NK-92 (cell line): ENCODE data around the gene MCEMP1.

ENCODE experiments used
- DNase-seq: peaks from one replicate; lab custom pipeline; 2025; ENCODE audit not compliant: unreplicated experiment; lab: John Stamatoyannopoulos, UW

Gene MCEMP1

DNA sequence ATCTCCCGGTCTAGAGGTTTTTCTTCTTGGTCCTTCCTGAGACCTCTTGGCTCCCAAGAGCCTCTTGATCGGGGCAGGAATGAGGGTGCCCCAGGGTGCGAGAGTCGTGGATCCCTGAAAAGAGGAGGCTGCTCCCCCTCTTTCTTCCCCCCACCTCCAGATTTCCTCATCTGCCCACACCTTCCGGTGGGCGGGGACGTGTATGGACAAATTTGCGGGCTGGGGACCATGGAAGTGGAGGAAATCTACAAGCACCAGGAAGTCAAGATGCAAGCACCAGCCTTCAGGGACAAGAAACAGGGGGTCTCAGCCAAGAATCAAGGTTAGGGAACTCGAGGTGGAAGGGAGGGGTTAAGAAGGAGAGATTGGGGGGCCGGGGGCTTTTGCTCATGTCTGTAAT is at the start of gene MCEMP1:
Gene MCEMP1 (plus strand): TSS at position 237 of the 400 bp plus-strand sequence. CDS start 31 bp downstream, at position 268.
- DNase-seq = no peak

DNA sequence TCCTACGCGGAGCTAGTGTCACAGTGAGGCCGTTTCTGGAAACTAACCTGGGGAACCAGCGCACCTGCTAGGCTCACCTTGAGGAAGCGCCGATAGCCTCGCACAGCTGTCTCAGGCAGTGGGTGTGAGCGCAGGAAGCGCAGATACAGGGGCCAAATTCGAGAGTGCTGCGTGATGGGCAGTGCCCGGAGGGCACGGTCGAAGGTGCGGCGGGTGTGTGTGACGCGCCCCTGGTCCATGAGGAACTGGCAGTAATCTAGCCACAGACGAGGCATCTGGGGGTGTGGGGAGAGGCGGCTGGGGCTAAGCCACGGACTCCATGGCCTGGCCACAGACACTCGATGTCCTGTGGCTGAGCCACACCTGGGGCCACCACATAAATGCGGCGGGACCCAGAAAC is 49.7 kb upstream of the MCEMP1 start:
- no peak for DNase-seq

DNA sequence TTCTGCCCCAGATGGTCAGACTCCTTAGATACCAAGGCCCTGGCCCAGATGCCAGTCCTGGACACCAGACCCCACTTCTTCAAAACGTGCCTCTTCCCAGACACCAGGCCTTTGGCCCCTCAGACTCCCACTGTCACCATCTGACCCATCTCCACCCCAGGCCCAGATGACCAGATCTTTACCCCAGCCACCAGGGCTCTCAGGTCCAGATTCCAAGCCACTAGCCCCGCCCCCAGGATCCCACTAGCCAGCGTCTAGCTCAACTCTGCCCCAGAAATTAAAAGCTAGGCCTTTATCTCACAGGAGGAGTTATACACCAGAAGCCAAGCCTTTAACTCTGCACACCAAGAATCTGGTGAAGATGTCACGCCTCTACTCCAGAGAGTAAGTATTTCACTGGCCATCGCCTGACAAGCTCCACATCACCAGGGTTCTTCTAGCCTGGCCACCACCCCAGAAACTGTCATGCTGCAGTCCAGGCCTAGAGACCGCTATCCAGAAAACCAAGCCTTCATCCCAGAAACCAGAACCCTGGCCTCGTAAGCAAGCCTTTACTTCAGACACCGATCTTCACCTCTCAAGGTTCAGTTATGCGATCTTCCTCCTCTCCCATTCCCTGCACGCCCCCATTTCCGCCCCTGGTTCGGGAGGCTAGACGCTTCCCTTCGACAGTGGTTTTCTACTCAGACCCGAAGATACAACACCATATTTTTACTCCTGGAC is 48.1 kb upstream of the MCEMP1 start:
- no peak for DNase-seq

DNA sequence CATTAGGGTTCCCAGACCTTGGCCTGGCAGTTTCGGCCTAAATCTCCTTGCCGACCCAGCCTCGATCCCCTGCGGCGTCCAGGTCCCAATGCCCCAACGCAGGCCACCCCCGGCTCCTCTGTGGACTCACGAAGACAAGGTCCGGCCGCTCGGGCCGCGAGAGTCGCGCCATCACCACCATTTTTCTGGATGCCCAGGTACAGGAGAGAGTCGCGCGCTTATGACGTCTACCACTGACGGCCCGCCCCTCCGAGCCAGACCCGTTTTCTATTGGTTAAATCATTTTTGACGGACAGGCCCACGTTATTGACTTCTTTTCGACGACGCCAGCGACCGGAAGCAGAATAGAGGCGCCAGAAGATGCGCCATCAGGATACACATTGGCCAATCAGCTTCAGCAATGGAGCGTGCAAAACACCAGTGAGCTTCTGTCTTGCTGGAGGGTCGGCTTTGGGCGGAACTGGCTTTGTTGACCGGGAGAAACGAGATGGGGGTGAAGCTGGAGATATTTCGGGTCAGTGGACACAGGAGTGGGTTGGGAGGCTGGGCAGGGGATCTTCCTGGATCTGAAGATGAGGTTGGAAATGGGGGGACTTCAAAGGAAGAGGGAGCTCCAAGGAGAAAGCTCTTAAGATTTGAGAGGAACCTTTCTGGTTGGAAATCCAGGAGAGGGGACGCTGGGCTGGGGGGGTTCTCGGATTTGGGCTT is 47.4 kb upstream of the MCEMP1 start, which contains the start of the genes PET100 and XAB2:
Gene PET100 (plus strand): TSS at position 447 of the 708 bp plus-strand sequence. CDS start 41 bp downstream, at position 488.
Gene XAB2 (minus strand): TSS at position 199 of the 708 bp plus-strand sequence. CDS start 18 bp downstream, at position 181.
- peak; percentile 60 for DNase-seq

- DNase-seq = no peak
These were observed 45.3 kb upstream of the MCEMP1 start for GRCh38 chr19:7631577-7631976.

DNA sequence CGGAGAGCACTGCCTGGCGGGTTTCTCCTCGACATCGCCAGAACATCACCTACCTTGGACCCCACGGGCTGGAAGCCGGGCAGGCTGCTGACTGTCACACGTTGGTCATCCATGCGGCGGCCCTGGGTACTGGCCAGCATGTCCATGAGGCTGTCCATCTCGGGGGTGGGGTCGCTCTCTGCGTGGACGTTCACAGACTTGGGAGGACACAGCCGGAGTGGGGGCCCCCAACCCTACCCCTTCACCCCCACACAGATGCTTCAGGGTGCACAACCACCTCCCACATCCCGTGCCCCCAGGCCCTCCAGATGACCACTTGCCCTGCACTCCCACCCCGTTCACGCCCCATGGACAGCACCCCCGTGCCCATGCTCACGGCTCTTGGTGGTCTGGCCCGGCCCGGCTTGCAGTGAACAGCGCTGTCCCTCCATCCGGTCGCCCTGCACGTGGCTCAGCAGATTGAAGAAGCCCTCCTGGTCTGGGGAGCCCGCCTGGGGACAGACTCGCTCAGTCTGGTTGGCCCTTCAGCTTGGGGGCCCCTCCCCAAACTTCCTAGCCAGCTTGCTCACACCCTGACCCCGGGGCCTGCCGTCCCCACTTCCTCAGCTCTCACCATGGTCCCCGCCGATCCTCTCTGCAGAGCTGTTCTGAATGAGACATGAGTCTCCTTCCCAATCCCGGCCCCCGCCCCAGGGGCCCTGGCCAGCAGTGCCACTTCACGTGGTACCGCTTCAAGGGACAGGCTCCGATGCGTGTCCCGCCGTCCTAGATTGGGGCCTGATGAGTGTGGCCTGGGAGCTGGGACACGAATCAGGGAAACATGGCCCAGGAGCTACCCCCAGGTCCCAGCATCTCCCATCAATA is 44.3 kb upstream of the MCEMP1 start:
- no peak for DNase-seq

GRCh38 chr19:7633698-7634097 is 43.2 kb upstream of the MCEMP1 start, which contains the start of gene PCP2:
PCP2 (minus strand) TSS chr19:7633719; CDS start chr19:7633457, 262 bp downstream.
- no peak for DNase-seq

- DNase-seq = no peak
These were observed 41.2 kb upstream of the MCEMP1 start for GRCh38 chr19:7635670-7636069.

GRCh38 chr19:7636317-7636690 is 40.6 kb upstream of the MCEMP1 start:
- DNase-seq = no peak

DNA sequence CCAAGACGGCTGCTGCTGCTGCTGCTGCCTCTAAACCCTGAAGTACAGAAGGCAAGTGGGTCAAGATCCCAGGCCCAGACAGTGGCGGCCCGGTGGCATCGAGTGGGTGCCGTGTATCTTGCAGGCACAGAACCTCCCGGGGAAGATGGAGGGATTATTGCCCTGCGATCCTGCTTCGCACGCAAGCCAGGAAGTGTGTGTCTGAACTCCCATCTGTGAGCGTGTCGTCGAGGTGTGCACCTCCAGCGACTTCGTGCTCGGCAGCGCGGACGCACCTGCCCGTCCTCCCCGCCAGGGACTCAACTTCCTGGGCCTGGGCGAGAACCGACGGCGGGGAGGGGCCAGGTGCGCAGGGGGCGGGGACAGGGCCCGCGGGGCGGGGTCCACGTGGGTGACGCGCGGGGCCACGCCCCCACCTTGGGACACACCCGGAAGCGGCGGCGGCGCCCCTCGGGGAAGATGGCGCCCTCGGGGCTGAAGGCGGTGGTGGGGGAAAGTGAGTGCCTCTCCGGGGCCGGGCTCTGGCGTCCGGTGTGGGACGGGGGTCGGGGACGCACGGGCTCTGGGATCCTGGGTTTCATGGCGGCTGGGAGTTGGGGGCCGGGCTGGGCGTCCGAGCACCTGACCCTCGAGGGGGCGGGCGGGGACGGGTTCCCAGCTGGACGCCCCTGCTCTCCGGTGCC is 40.1 kb upstream of the MCEMP1 start, which contains the start of gene STXBP2:
Gene STXBP2 (plus strand): TSS at position 420 of the 683 bp plus-strand sequence. CDS start 40 bp downstream, at position 460.
- DNase-seq = peak; percentile 60

GRCh38 chr19:7637374-7638256 is 39.3 kb upstream of the MCEMP1 start:
- DNase-seq = no peak

DNA sequence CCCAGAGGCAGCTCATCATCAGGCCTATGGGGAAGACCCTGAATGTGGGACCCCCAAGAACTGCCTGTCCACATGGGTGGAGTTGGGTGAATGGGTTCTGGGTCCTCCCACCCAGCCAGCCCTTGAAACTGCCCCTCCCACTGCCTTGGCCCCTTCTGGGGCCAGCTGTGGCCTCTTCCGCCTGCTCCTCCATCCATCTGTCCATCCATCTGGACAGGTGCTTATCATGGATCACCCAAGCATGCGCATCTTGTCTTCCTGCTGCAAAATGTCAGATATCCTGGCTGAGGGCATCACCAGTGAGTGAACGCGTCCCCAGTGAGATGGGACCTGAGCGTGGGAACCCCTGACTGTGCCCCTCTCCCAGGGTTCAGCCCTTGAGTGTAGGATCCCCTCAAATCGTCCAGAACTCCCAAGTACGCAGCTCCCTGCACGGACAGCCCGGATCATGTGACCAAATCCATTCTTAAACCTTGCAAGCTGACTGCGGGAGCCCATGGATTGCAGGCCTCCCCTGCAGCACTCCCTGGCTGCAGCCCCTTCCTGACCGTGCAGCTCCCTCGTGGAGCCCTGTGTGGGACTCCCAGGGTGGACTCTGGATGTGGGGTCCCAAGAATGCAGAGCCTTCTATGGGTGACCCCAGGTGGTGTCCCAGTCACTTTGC is 38.0 kb upstream of the MCEMP1 start:
- no peak for DNase-seq

GRCh38 chr19:7639863-7640348 is 37.0 kb upstream of the MCEMP1 start:
- DNase-seq = no peak

- no peak for DNase-seq
These were observed 36.1 kb upstream of the MCEMP1 start for GRCh38 chr19:7640803-7641202.

GRCh38 chr19:7641290-7642276 is 35.3 kb upstream of the MCEMP1 start:
- DNase-seq = no peak

GRCh38 chr19:7642295-7643030 is 34.4 kb upstream of the MCEMP1 start:
- no peak for DNase-seq

- DNase-seq = no peak
These were observed 33.9 kb upstream of the MCEMP1 start for GRCh38 chr19:7643031-7643415.
